ENCODE results near the gene PLCG1.

GRCh38 chr20:41137614-41138474 is 501 bp downstream of the PLCG1 start:
- no peak for TF ChIP-seq CTCF (IDR thresholded peaks at IDR 0.05)
- TF ChIP-seq POLR2AphosphoS5 (IDR thresholded peaks at IDR 0.05), result no peak
- TF ChIP-seq EP300 (IDR thresholded peaks at IDR 0.05), result no peak
- no peak for TF ChIP-seq POLR2A (IDR thresholded peaks at IDR 0.05)

Data from suprapubic skin (tissue), 4 donors.